OCI-LY3 (cell line): ENCODE data around the gene ELK3.

Source experiments
- EZH2phosphoT487 ChIP-seq: fragments of 200-600 bp; shearing (Covaris generic); IDR thresholded peaks from 2 replicates; pipeline ENCODE4 v1.6.1; 2018; ENCODE audit warnings: antibody characterized with exemption, mixed run types, low read depth
- TF ChIP-seq, protein P1 (sequence below): fragments of 200-600, 300-600 bp; sonication (generic); IDR thresholded peaks from 2 replicates; pipeline ENCODE4 v1.5.1; 2014; ENCODE audit warnings: antibody characterized with exemption, low read length, low read depth

DNA sequence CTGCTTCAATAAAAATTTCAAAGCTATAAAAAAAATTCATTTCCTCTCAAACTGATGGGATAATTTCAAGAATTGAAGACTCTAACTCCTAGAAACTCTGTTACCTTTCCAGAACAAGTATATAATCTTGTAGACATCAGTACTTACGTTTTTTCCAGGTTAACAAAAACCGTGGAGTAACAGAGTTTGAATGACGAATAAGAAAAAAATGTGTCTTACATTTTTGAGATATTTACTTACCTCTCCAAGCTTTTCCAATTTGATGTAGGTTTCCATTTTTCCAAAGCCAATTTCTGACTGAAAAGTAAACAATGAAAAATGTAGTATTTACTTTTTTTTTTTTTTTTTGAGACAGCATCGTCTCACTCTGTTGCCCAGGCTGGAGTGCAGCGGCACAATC lies 105.9 kb downstream of the ELK3 start:
- TF ChIP-seq, protein P1, sequence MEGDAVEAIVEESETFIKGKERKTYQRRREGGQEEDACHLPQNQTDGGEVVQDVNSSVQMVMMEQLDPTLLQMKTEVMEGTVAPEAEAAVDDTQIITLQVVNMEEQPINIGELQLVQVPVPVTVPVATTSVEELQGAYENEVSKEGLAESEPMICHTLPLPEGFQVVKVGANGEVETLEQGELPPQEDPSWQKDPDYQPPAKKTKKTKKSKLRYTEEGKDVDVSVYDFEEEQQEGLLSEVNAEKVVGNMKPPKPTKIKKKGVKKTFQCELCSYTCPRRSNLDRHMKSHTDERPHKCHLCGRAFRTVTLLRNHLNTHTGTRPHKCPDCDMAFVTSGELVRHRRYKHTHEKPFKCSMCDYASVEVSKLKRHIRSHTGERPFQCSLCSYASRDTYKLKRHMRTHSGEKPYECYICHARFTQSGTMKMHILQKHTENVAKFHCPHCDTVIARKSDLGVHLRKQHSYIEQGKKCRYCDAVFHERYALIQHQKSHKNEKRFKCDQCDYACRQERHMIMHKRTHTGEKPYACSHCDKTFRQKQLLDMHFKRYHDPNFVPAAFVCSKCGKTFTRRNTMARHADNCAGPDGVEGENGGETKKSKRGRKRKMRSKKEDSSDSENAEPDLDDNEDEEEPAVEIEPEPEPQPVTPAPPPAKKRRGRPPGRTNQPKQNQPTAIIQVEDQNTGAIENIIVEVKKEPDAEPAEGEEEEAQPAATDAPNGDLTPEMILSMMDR, result no peak
- TF ChIP-seq EZH2phosphoT487, result no peak
